Activated CD4-positive, alpha-beta T cell treated with anti-CD3 and anti-CD28 coated beads, Interleukin-2, amount 50 U/mL, for 48 hours (primary cell): ENCODE data around the gene RHBDL1.

Source experiments
- DNase-seq, 2 experiments: peaks; one replicate each; pipeline ENCODE4 v3.0.0-alpha.2; 2020

Gene RHBDL1

GRCh38 chr16:637081-638018 lies 38.1 kb upstream of the RHBDL1 start:
- peak; percentile 86 to 89 for DNase-seq

- no peak for DNase-seq
Observed at GRCh38 chr16:638034-638543, 37.4 kb upstream of the RHBDL1 start.

- no peak for DNase-seq
Observed at GRCh38 chr16:638836-639235, 36.6 kb upstream of the RHBDL1 start.

GRCh38 chr16:640614-641013 lies 34.9 kb upstream of the RHBDL1 start:
- no peak for DNase-seq

- peak; percentile 84 to 86 for DNase-seq
Observed at GRCh38 chr16:641326-642188, 33.9 kb upstream of the RHBDL1 start, which contains the start of gene MCRIP2. TSS of gene MCRIP2 (plus strand) at chr16:641828. CDS start at chr16:641992, 164 bp downstream.

GRCh38 chr16:642189-643049 lies 33.1 kb upstream of the RHBDL1 start:
- peak; percentile 53 to 55 for DNase-seq

- DNase-seq = no peak
Observed at GRCh38 chr16:643050-643368, 32.5 kb upstream of the RHBDL1 start.

- DNase-seq = no peak
Observed at GRCh38 chr16:644556-644955, 30.9 kb upstream of the RHBDL1 start.

- DNase-seq = no peak
Observed at GRCh38 chr16:645852-646678, 29.4 kb upstream of the RHBDL1 start.

- DNase-seq = no peak
Observed at GRCh38 chr16:646679-647172, 28.7 kb upstream of the RHBDL1 start.

GRCh38 chr16:647173-647902 lies 28.1 kb upstream of the RHBDL1 start:
- no peak for DNase-seq

GRCh38 chr16:648071-648780 lies 27.2 kb upstream of the RHBDL1 start:
- peak; percentile 69 to 73 for DNase-seq

- DNase-seq = peak; percentile 92 to 95
Observed at GRCh38 chr16:648781-649589, 26.5 kb upstream of the RHBDL1 start, which contains the start of gene WDR90. TSS of gene WDR90 (plus strand) at chr16:649365. CDS start at chr16:649417, 52 bp downstream.

GRCh38 chr16:649631-650030 lies 25.8 kb upstream of the RHBDL1 start:
- DNase-seq = peak; percentile 22 to 32

GRCh38 chr16:651844-652243 lies 23.6 kb upstream of the RHBDL1 start:
- no peak for DNase-seq

- no peak for DNase-seq
Observed at GRCh38 chr16:652454-653305, 22.8 kb upstream of the RHBDL1 start.

- DNase-seq = no peak
Observed at GRCh38 chr16:654034-654433, 21.4 kb upstream of the RHBDL1 start.

- DNase-seq = no peak
Observed at GRCh38 chr16:657487-657886, 18.0 kb upstream of the RHBDL1 start.
